Astrocyte of the spinal cord (primary cell): ENCODE data around the gene IFRD2.

Source experiments
- DNase-seq: peaks from one replicate; pipeline ENCODE4 v3.0.0; 2011; ENCODE audit warnings: low read depth, low spot score
- H3K4me3 ChIP-seq: 2 replicates; pipeline ENCODE4 v1.5.1; 2011; ENCODE audit warnings: low read depth, mild to moderate bottlenecking, low read length, moderate library complexity
- CTCF ChIP-seq: IDR thresholded peaks from 2 replicates; pipeline ENCODE4 v1.5.1; 2012; ENCODE audit warnings: low read depth, mild to moderate bottlenecking, low read length, inconsistent platforms
- in situ Hi-C: cut with HindIII; loops from 2 replicates; pipeline ENCODE4 v1.10.0; 2017; ENCODE audit warnings: low sequenced_read_pairs

Gene IFRD2

GRCh38 chr3:50296721-50297383 lies 4.6 kb upstream of the IFRD2 start:
- in situ Hi-C loops, result no loop called here
- TF ChIP-seq CTCF, result no peak
- DNase-seq, result no peak
- no peak overlapping the region for H3K4me3 ChIP-seq

GRCh38 chr3:50295553-50296431 lies 3.6 kb upstream of the IFRD2 start:
- no peak for DNase-seq
- H3K4me3 ChIP-seq, result no peak overlapping the region
- no peak for TF ChIP-seq CTCF
- in situ Hi-C loops, result no loop called here

GRCh38 chr3:50294492-50295403 lies 2.5 kb upstream of the IFRD2 start:
- no peak overlapping the region for H3K4me3 ChIP-seq
- in situ Hi-C loops, result no loop called here
- no peak for TF ChIP-seq CTCF
- no peak for DNase-seq

GRCh38 chr3:50294089-50294488 lies 1.9 kb upstream of the IFRD2 start:
- TF ChIP-seq CTCF, result no peak
- no peak overlapping the region for H3K4me3 ChIP-seq
- no peak for DNase-seq
- in situ Hi-C loops, result no loop called here

- DNase-seq, result no peak
- H3K4me3 ChIP-seq, result no peak overlapping the region
- in situ Hi-C loops, result no loop called here
- TF ChIP-seq CTCF, result no peak
These were observed 1.0 kb upstream of the IFRD2 start for GRCh38 chr3:50293079-50293801.
